Dermis microvascular lymphatic vessel endothelial cell (primary cell): ENCODE measurements around the gene APEH. TPM values are rescaled to one million over a fixed set of nuclear protein-coding genes. Genes with fewer than 3 reads are reported as not detected.

Source experiments
- DNase-seq, 2 donors: peaks; one replicate each; pipeline versions ENCODE4 v3.0.0 to v3.0.0-alpha.2; 2010; ENCODE audit warnings: low read depth in 2 of 2
- total RNA-seq: library from RNA; depleted of rRNA; stranded (reverse); fragments of >200 nt; gene quantifications from 2 replicates; pipeline ENCODE4 v1.2.1, GENCODE V29; 2014

APEH gene
- 108 and 118 TPM in 2 replicates for total RNA-seq

DNA sequence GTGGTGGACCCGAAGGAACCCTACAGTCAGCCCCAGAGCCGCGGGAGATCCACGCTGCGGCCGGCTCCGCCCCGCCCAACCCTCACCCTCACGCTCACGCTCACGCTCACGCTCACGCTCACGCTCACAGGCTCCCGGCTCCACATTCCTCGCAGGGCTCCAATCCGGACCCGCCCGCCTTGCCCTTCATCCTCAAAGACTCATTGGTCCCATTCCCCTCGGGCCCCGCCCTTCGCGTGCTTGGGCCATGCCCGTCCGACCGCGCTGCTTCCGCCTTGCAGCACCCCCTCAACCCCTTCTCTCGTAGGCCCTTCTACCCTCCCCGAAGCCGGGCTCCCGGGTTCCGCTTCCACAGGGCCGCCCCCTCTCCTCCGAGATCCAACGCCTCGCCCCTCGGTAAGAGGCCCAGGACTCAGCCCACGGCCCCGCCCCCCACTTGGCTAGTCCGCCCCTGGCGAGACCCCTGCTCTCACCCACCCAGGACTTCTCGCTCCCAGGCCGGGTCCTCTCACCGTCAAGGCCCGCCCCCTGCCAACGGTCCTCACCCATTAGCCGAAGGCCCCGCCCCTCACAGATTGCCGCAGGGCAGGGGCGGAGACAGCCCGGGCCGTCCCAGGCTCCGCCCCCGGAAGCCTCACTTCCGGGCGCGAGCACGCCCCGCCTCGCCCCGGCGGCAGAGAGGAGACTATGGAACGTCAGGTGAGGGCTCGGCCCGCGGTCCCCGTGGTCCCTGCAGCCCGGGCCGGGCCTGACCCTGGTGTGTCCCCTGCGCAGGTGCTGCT is at the start of gene APEH:
Gene APEH (plus strand): TSS at position 637 of the 782 bp plus-strand sequence. CDS start 51 bp downstream, at position 688.
- DNase-seq: peak; percentile 83 to 92

DNA sequence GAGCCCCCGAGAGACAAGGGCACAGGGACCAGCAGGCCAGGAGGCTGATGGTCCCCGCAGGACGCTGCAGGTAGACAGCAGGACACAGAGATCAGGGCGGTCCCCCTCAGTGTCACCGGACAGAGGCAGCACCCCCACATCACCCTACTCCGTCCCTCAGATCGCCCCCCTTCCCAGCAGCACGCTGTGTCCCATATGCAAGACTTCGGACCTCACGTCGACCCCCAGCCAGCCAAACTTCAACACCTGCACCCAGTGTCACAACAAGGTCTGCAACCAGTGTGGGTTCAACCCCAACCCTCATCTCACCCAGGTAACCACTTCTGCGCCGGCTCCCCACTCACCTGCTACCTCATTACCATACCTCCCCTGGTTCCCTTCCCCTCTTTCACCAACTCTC is 49.1 kb upstream of the APEH start:
- no peak for DNase-seq

DNA sequence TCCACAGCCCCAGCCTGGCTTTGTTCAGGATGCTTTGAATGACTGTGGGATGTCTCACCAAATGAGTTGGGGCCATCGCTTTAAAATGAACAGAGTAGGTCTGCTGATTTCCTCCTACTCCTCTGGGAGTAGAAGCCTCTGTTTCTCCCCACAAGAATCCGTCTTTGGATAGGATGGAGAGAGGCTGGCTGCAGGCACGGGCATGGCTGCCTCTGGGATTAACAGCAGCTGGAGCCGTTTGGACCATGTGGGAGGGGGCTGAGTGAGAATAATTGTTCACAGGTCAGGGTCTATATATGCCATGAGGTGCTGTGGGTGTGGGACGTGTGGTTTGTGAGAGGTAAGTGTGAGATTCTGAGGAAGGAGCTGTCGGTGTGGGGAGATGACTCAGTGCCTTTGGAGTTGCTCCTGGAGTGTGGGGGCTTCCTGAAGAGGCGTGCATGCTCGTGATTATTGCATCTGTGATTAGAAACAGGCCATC is 48.0 kb upstream of the APEH start:
- no peak for DNase-seq

DNA sequence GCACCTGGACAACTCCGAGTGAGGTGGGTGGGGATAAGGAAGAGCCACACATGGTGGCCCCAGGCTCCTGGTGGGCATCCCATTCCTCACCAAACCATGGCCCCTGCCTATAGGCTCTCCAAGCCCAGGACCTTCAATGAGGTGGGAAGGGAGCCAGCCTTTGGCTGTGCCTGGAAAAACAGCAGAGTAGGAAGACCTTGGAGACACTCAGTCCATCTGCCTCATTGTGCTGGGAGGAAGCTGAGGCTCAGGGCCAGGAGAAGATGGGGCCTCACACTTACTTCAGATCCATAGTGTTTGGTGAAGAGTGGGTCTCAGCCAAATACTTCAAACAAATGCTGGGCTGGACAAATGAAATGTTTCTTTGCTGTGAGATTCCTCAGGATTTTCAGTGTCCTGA is 47.4 kb upstream of the APEH start:
- DNase-seq: no peak

DNA sequence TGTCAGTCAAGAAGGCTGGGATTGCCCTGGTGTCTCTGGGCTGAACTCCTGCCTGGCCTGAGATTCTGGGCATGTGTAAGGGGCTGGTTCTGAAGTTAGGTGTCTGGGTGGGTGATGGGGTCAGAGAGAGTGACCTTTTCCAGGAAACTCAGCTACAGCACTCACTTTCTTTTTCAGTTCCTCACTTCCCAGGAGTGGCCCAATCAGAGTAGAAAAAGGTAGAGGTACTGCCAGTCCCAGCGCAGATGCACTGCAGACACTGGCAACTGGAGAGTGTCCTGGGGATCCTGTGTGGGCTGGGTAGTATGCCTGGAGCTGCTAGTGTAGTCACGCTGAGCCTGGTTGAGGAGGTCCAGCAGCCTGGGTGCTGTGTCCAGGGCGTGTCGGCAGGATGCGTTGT is 46.5 kb upstream of the APEH start:
- DNase-seq: no peak

DNA sequence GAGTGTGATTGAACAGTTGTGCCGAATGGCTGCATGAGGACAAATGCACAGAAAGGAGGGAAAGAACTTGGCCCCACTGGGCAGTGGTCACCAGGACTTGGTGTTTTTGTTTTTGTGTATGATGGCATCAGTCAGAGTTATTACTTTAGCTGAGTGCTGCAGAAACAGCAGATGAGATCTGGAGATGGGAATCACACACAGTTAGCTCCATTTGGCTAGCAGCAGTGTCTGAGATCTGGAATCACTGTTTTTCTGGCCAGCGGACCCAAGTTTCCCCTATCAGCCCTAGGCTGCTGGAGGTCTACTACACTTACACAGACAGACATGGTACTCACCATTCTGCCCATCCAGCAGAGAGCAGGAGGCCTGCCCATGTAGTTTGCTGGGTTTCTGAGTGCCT is 45.9 kb upstream of the APEH start:
- DNase-seq: no peak

DNA sequence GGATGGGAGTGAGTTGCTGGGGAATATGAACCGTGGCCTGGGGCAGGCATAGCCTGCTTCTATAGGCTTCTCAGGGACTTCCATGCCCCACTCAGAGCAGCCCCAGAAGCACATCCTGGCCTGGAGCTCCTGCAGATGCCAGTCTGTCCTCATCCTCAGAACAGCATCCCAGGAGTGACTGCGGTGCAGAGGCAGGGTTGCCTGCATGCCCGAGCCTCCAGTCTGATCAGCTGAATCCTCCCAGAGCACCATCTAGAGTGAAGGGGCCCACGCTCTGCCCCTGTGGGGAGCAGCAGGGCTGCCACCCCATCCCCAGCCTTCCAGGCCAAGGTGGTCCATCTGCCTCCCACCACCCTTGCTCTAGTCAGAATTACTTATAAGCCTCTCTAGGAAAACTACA is 44.7 kb upstream of the APEH start:
- no peak for DNase-seq

DNA sequence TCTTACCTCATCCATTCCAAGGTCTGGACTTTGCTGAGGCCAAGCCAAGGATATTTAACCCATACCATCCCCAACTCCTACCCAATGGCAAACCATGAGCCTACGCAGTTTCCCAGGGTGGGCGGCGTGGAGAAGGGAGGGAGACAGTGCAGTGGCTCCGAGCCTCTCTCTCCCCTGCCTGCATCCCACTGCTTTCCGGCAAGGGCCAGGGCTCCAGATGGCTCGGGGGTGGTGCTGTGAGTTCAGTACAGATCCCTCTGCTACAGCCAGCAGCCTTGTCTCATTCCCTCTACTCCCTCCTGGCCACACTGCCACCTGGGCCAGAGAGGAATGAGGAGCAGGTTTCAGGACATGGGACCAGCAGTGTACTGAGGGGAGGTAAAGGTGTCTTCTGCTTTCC is 44.3 kb upstream of the APEH start:
- DNase-seq: no peak

DNA sequence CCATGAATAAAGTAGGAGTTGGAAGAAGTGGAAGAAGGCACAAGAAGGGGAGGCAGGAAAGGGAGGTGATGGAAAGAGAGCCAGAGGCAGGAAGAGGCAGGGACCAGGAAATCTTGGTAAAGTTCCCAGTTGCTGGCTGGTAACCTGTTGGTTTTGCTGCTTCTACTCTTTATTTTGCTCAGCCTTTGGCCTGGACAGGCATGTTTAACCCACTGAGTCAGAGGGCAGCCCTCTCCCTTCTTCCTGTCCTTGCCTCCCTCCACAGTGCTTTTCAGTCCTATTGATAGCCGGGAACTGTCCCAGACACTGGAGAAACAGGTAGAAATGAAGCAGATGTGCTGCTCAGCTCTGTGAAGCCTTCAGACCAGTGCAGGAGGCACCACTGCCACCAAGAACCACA is 43.4 kb upstream of the APEH start:
- no peak for DNase-seq

DNA sequence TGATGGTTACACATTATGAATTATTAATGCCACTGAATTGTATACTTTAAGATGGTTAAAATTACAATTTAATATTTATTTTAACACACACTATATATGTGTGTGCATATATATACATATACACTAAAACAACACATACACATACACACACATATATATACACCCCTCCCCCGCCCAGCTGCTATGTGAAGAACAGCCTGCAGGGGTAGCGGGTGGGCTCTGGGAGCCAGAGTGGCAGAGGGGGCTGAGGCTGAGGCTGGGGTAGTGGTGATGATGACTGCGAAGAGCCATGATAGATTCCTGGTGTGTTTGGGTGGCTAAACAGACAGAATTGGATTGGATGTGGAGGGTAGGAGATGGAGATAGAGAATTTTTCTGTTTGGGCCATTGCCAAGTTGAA is 39.4 kb upstream of the APEH start:
- DNase-seq: no peak

DNA sequence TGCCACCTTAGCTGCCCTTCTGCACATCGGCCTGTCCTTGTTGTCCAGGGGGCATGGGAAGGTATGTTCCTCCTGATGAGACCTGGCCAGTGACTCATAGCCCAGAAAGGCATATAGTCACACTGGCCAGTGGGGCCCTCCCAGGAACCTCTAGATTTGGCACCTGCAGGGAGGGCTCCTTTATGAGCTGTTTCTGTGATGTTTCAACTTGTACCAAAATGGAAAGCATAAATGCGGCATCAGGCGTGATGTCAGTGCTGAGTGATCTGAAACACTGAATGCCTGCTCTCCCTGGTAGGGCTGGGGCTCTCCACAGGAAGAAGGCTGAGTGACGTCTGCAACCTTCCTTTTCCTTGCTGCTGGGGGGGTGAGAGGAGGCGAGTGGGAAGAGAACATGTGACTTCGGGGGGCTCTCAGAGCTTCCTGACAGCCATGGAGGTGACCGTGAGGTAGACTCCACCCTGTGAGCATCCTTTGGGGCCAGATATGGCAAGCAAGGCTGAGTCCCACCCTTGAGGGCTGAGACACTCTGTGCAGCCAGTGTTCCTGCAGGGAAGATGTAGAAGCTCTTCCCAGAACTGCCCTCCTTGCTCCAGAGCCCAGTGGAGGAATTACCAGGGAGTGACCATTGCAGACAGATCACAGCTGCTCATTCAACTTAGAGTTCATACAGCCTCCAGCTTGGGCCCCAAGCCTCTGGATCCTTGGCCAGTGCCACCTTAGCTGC is 37.1 kb upstream of the APEH start:
- DNase-seq: no peak

DNA sequence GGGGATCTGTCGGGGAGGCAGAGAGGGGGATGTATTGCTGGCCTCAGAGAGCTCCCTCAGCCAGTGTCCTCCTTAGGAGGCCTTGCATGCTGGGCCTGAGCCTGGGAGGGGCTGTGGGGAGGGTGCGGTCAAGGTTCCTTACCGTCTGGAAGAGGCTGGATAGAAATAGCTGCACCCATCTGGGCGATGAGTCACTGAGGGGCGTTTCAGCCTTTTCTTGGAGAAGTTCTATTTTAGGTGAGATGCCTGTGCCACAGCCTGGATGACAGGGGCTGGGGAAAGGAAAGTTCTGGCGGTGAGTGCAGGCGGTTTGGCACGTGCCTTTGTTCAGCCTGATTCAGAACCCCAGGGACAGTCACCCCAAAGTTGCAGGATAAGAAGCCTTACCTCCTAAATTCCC is 35.7 kb upstream of the APEH start:
- no peak for DNase-seq

DNA sequence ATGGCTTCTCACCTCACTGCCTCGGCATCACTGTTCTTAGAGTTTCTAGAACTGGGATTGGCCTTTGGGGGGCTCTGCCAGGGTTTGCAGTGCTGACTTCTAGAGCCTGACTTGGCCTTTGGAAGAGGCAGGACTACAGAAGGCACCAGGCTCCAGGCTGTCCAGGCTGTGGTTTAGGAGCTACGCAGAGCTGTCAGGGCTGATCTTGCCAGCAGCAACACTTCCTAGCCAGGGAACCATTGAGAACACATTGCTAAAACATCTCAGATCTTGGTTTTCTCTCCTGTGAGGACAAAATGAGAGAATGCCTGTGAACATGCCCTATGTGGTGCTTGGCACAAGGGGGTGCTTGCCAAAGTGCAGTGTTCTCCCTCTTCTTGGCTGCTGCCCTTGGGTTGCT is 34.6 kb upstream of the APEH start:
- DNase-seq: no peak

DNA sequence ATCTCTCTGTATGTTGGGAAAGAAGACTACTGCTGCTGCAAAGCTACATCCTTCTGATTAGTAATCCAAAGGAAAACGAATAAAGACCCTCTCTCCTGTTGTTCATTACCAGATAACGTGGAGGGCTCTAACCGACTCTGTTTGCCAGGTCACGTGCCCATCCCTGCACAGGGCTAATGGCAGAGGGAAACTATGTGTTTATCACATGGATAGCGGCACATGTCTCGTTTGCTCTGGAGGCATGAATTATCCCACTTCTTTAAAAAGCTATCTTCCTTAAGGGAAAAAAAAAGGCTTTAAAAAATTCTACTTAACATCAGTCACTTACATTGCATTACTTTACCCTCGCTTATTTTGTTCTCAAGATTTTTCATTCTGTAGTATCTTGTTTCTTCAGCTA is 32.9 kb upstream of the APEH start:
- DNase-seq: no peak

DNA sequence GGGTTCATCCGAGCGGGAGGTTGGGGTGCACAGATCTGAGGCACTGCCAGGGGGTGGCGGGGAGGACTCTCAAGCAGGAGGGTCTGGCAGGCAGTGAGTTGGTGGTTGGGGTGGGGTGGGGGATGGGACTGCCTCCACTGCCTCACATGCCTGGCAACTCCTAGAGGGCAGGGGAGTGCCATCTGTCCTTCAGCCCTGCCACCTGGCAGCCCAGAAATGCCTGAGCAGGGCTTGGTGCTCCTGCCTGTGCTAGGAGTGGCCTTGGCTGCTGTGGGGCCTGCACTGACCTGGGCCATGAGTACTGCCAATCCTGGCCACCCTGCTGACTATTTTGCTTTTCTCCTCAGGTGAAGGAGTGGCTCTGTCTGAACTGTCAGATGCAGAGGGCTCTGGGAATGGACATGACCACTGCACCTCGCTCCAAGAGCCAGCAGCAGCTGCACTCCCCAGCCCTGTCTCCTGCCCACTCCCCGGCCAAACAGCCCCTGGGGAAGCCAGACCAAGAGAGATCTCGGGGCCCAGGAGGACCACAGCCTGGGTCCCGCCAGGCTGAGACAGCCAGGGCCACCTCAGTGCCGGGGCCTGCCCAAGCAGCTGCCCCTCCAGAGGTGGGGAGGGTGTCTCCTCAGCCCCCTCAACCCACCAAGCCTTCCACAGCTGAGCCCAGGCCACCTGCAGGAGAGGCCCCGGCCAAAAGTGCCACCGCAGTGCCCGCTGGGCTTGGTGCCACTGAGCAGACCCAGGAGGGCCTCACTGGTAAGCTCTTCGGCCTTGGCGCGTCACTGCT is 32.0 kb upstream of the APEH start:
- no peak for DNase-seq

DNA sequence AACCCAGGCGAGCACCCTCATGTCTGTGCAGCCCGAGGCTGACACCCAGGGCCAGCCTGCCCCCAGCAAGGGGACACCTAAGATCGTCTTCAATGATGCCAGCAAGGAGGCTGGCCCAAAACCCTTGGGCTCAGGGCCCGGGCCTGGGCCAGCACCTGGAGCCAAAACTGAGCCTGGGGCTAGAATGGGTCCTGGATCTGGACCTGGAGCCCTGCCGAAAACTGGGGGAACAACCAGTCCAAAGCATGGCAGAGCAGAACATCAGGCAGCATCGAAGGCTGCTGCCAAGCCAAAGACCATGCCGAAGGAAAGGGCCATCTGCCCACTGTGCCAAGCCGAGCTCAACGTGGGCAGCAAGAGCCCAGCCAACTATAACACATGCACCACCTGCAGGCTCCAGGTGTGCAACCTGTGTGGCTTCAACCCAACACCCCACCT is 31.4 kb upstream of the APEH start:
- no peak for DNase-seq

DNA sequence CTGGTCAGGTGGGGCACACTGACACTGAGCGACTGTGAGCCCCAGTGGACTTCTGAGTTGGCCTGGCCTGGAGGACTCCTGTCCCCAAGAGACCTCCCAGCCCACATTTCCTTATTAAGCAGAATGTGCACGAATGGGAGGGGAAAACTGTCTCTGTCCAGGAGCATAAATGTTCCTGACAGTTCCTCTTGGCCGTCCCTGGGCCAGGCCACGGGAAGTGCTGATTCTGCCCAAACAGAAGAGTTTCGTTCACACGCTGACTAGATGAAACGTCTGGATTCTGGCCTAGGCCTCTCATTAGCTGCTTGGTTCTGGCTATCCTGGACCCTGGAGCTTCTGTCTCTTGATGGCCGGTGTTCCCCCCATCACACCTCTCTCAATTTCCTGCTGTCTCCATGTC is 29.5 kb upstream of the APEH start:
- no peak for DNase-seq

DNA sequence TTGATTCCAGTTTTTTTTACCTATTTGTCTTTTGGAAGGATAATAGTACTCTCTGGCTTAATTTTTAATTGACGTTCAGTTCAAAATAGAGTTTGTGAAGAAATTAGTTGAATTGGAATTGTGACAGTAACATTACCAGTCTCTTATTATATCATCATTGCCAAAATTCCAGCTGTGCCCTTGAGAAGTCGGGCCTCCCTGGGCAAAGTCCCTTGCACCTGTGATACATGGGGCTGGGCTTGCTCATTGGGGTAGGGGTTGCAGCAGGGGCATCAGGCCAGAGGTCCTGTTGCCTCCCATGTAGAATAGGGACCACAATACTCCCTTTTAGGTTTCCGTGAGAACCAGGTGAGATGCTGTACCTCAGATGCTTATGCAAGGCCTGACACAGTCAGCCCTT is 27.9 kb upstream of the APEH start:
- no peak for DNase-seq

DNA sequence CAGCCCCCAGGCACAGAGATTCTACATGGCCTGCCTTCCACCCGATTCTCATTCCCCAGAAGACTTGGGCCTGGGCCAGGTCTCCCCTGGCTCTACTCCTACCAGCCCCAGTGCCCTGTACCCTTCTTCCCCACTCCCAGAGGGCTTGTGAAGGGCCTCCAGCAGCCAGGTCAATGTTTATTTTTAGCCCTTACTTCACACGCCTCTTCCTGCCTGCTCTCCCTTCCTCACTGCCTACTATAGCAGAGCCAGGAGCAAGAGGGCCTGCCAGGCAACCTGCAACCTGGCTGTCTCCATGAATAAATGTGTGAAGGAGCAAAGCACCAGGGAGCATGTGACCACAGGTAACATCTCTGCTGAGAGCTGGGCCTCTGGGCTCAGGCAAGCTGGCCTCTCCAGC is 26.4 kb upstream of the APEH start:
- no peak for DNase-seq

DNA sequence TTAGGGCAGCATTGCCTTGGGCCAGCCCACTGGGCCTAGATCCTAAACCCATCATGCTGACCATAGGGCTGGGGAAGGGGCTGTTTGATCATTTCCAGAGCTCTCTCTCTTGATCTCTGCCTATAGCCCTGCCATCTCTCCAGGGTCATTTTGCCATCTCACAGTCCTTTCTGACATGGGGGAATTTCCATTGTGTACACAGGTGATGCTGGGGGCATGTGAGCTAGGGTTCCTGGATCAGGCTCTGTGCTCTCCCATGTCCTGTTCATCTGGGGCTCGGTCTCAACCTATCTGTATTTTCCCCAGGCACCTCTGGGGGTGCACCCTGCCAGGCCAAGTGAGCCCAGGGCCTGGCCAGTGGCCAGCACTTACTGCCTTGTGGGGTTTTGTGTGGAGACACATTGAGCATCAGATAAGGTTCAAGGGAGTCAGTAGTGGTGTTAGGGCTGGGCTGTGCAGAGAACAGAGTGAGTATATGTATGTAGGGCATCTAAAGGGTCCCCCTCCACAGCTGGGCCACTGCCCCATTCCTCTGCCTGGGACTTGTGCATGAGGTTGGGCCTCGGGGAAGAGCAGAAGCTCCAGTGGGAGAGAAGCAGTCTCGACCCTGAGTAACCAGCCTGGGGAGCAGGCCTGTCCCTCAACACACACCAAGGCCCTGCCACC is 25.7 kb upstream of the APEH start:
- no peak for DNase-seq

DNA sequence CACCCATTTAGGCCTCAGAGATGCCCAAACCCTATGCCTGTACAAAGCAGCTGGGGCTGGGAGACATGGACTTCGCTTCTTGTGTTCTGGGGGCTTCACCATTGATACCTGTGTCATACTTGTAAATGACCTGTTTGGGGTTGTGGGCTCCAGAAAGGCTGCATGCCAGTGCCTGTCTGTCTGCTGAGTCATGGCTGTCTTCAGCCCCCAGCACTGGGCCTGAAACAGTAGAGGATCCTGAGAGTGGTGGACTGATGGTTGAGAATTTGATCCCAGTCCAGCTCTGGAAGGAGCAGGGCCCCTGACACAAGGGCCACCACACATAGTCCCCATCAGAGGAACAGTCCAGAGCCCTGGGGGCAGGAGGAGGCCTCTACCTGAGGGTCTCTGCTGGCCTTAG is 24.6 kb upstream of the APEH start:
- no peak for DNase-seq

DNA sequence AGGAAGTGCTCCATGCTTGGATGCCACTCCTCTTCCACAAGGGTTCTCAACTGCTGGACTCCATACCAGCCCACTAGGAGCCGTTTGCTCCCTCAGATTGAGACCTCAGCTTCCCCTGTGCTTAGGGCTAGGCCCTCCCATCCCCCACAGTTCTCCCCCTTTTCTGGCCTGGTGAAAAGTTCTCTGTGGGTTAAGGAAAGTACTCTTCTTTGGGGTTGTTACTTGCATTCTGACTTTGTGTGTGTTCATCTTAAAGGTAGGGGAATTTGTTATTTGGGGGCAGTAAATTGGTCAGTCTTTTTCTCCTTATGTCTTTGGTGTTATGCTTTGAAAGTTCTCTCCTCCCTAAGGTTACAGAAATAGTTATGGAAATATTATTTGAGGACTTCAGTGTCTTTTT is 24.0 kb upstream of the APEH start:
- DNase-seq: no peak
